ENCODE data around the gene MEMO1. TPM values are rescaled to one million over a fixed set of nuclear protein-coding genes. Genes with fewer than 3 reads are reported as not detected.
"Not testable (repeated sequence)": the region's sequence is repeated elsewhere in the genome, so short reads cannot be mapped to it uniquely, and the experiment has no call there.

MEMO1 gene
- total RNA-seq, 1 experiment from 2014 or later = 54.6 TPM

- peak; percentile 18 for DNase-seq (ENCODE audit: unreplicated experiment)
- intact Hi-C loops (cut with micrococcal nuclease) = no loop called here
- Mint-ChIP-seq H3K4me1 (ENCODE audit: insufficient read depth, unreplicated experiment) (peaks cover 12% of the 10 kb centered on the region), H3K36me3 (ENCODE audit: insufficient read depth, unreplicated experiment) (peaks cover 6% of the 10 kb centered on the region), H3K27ac (ENCODE audit: low read depth, unreplicated experiment) (peak overlapping the region; percentile 77), H3K4me3 (ENCODE audit: unreplicated experiment) (no peak overlapping the region), H3K27me3 (ENCODE audit: insufficient read depth, unreplicated experiment) (no peaks in the 10 kb centered on the region), H3K9me3 (ENCODE audit: unreplicated experiment) (no peaks in the 10 kb centered on the region)
- no TSS peak for BruUV-seq (replicated peaks)
- ChIA-PET CTCF (no interaction called here), POLR2A (interaction anchor here (1.6 kb wide), 1 partner anchor 16 kb away, joined by 3 read pairs; no protein-coding TSS in a partner anchor)
- TF ChIP-seq CTCF (IDR thresholded peaks at IDR 0.05; ENCODE audit: unreplicated experiment) = no peak
Measured at GRCh38 chr2:31973665-31974064, 37.1 kb downstream of the MEMO1 start.

DNA sequence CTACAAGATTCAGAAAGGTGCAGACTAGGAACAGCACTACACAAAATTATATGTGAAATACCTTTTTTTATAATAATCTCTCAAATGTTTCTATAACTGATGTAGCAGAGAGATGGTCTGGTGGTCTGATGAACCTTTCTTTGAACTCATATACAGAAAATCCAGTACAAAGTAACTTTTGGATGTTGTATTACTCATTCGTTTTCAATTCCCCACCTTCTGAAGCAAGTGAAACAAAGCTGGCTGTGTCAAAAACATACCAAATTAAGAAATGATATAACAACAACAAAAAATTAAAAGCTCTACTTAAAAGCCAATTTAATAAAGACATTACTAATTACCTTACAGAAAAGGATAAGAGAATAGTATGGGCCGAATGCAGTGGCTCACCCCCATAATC is 38.7 kb downstream of the MEMO1 start:
- DNase-seq (ENCODE audit: unreplicated experiment) = no peak
- Mint-ChIP-seq H3K36me3 (ENCODE audit: insufficient read depth, unreplicated experiment) (peaks cover 6% of the 10 kb centered on the region), H3K9me3 (ENCODE audit: unreplicated experiment) (no peaks in the 10 kb centered on the region), H3K27ac (ENCODE audit: low read depth, unreplicated experiment) (no peak overlapping the region), H3K4me1 (ENCODE audit: insufficient read depth, unreplicated experiment) (peaks cover 11% of the 10 kb centered on the region), H3K27me3 (ENCODE audit: insufficient read depth, unreplicated experiment) (no peaks in the 10 kb centered on the region), H3K4me3 (ENCODE audit: unreplicated experiment) (no peak overlapping the region)
- BruUV-seq (replicated peaks) = no TSS peak
- POLR2A ChIA-PET = interaction anchor here (1.6 kb wide), 1 partner anchor 14 kb away, joined by 3 read pairs; no protein-coding TSS in a partner anchor
- CTCF ChIA-PET = no interaction called here
- TF ChIP-seq CTCF (IDR thresholded peaks at IDR 0.05; ENCODE audit: unreplicated experiment) = no peak
- intact Hi-C loops (cut with micrococcal nuclease) = no loop called here

DNA sequence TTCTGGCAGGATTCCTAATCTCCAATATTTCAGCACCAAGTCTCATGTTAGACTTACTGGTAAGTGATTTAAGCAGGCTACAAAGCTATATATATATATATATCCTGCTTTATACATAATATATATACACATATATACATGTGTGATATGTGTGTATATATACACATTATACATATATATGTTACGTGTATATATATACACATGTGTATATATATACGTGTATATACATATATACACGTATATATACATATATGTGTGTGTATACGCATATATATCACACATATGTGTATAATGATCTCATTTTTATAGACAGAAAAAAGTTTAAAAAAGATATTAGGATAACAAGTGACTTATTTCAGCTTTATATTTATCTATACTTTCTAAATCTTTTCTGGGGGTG is 41.6 kb downstream of the MEMO1 start:
- POLR2A ChIA-PET = interaction anchor here (1.0 kb wide), 1 partner anchor 83 kb away, joined by 3 read pairs; no protein-coding TSS in a partner anchor
- CTCF ChIA-PET = no interaction called here

GRCh38 chr2:31967790-31968189 is 43.0 kb downstream of the MEMO1 start:
- peaks cover 9% of the 10 kb centered on the region for H3K36me3 Mint-ChIP-seq (ENCODE audit: insufficient read depth, unreplicated experiment)
- no TSS peak for BruUV-seq (replicated peaks)
- no peaks in the 10 kb centered on the region for H3K9me3 Mint-ChIP-seq (ENCODE audit: unreplicated experiment)
- no peak overlapping the region for H3K27ac Mint-ChIP-seq (ENCODE audit: low read depth, unreplicated experiment)
- peaks cover 10% of the 10 kb centered on the region for H3K4me1 Mint-ChIP-seq (ENCODE audit: insufficient read depth, unreplicated experiment)
- no peak for DNase-seq (ENCODE audit: unreplicated experiment)
- no peaks in the 10 kb centered on the region for H3K27me3 Mint-ChIP-seq (ENCODE audit: insufficient read depth, unreplicated experiment)
- intact Hi-C loops (cut with micrococcal nuclease) = no loop called here
- CTCF ChIA-PET = no interaction called here
- no peak for TF ChIP-seq CTCF (IDR thresholded peaks at IDR 0.05; ENCODE audit: unreplicated experiment)
- POLR2A ChIA-PET = interaction anchor here (0.9 kb wide), 1 partner anchor 151 kb away, joined by 3 read pairs; no protein-coding TSS in a partner anchor
- H3K4me3 Mint-ChIP-seq (ENCODE audit: unreplicated experiment) = no peak overlapping the region

More for the DNA sequence above, 41.6 kb downstream of the MEMO1 start:
- no peak for DNase-seq (ENCODE audit: unreplicated experiment)
- no peak overlapping the region for H3K4me3 Mint-ChIP-seq (ENCODE audit: unreplicated experiment)
- no peaks in the 10 kb centered on the region for H3K9me3 Mint-ChIP-seq (ENCODE audit: unreplicated experiment)
- TF ChIP-seq CTCF (IDR thresholded peaks at IDR 0.05; ENCODE audit: unreplicated experiment) = no peak
- no TSS peak for BruUV-seq (replicated peaks)
- H3K36me3 Mint-ChIP-seq (ENCODE audit: insufficient read depth, unreplicated experiment) = peaks cover 7% of the 10 kb centered on the region
- H3K4me1 Mint-ChIP-seq (ENCODE audit: insufficient read depth, unreplicated experiment) = peaks cover 11% of the 10 kb centered on the region
- no peaks in the 10 kb centered on the region for H3K27me3 Mint-ChIP-seq (ENCODE audit: insufficient read depth, unreplicated experiment)
- H3K27ac Mint-ChIP-seq (ENCODE audit: low read depth, unreplicated experiment) = no peak overlapping the region
- intact Hi-C loops (cut with micrococcal nuclease) = no loop called here

- H3K27ac Mint-ChIP-seq (ENCODE audit: low read depth, unreplicated experiment) = not testable (repeated sequence)
Measured at GRCh38 chr2:31966402-31966801, 44.4 kb downstream of the MEMO1 start.

More at GRCh38 chr2:31966402-31966801, 44.4 kb downstream of the MEMO1 start:
- intact Hi-C loops (cut with micrococcal nuclease); BruUV-seq (replicated peaks); POLR2A ChIA-PET; H3K27me3 Mint-ChIP-seq (ENCODE audit: insufficient read depth, unreplicated experiment); DNase-seq (ENCODE audit: unreplicated experiment); CTCF ChIA-PET; H3K9me3 Mint-ChIP-seq (ENCODE audit: unreplicated experiment); H3K4me3 Mint-ChIP-seq (ENCODE audit: unreplicated experiment); H3K36me3 Mint-ChIP-seq (ENCODE audit: insufficient read depth, unreplicated experiment): not testable (repeated sequence)
- H3K4me1 Mint-ChIP-seq (ENCODE audit: insufficient read depth, unreplicated experiment) = peaks cover 12% of the 10 kb centered on the region

Measured in MCF 10A (cell line).